Heart left ventricle (tissue), 16 donors: ENCODE data around the gene ZNF648. TPM values are rescaled to one million over a fixed set of nuclear protein-coding genes. Genes with fewer than 3 reads are reported as not detected.
"Not testable (repeated sequence)": the region's sequence is repeated elsewhere in the genome, so short reads cannot be mapped to it uniquely, and the experiment has no call there.

Experiments used
- ATAC-seq, 4 donors: fragments of 200-7000 bp; cut with Tn5 transposase; one replicate each; pipeline ENCODE4 v1.9.1; 2020 to 2022; ENCODE audit warnings: moderate library complexity in 4 of 4, mild to moderate bottlenecking in 3 of 4, moderate number of reproducible peaks in 1 of 4
- DNase-seq, 5 donors: peaks; one replicate each; pipeline ENCODE4 v3.0.0-alpha.2; 2020
- H3K27ac ChIP-seq, 12 donors: fragments of 200-600 bp; sonication (generic) in 4 of 12; one replicate each; pipeline versions ENCODE4 v1.5.0 to v1.8.0; 2016 to 2022; ENCODE audit warnings: mild to moderate bottlenecking in 2 of 12
- H3K27me3 ChIP-seq, 9 donors: fragments of 200-600 bp; sonication (generic) in 2 of 9; one replicate each; pipeline versions ENCODE4 v1.5.1 to v1.8.0; 2016 to 2022; ENCODE audit warnings: mild to moderate bottlenecking in 3 of 9
- H3K36me3 ChIP-seq, 9 donors: fragments of 200-600 bp; sonication (generic) in 2 of 9; one replicate each; pipeline versions ENCODE4 v1.5.0 to v1.8.0; 2018 to 2022; ENCODE audit warnings: mild to moderate bottlenecking in 2 of 9
- H3K4me1 ChIP-seq, 12 donors: fragments of 200-600 bp; sonication (generic) in 4 of 12; one replicate each; pipeline versions ENCODE4 v1.5.0 to v1.8.0; 2016 to 2022; ENCODE audit warnings: mild to moderate bottlenecking in 3 of 12
- H3K4me3 ChIP-seq, 12 donors: fragments of 200-600 bp; sonication (generic) in 4 of 12; one replicate each; pipeline versions ENCODE4 v1.5.0 to v1.8.0; 2017 to 2022; ENCODE audit warnings: mild to moderate bottlenecking in 9 of 12, moderate library complexity in 4 of 12
- H3K9me3 ChIP-seq, 12 donors: fragments of 200-600 bp; sonication (generic) in 4 of 12; one replicate each; pipeline versions ENCODE4 v1.5.0 to v1.8.0; 2016 to 2022; ENCODE audit warnings: mild to moderate bottlenecking in 1 of 12
- POLR2A ChIP-seq, 2 donors: fragments of 450-650 bp; IDR thresholded peaks; one replicate each; pipeline ENCODE4 v1.6.1; 2017; ENCODE audit warnings: antibody characterized with exemption in 2 of 2, mild to moderate bottlenecking in 2 of 2, moderate library complexity in 2 of 2
- WGBS, 4 donors: extraction: QIAGEN DNeasy Blood & Tissue Kit in 2 of 4; methylation state at CpG; one replicate each; pipeline versions ENCODE4 v1.1.5 to v1.1.7; 2013 to 2018; 5-methylcytosine and 5-hydroxymethylcytosine counted together
- intact Hi-C, 10 donors: fragments of 100-400 bp; cut with DNase I; formaldehyde crosslinking; loops; one replicate each; pipeline versions ENCODE4 v1.11.1 to v1.14.2; 2022
- polyA plus RNA-seq, 2 donors: library from polyadenylated mRNA; stranded (reverse); fragments of 200-250 nt; gene quantifications; one replicate each; pipeline ENCODE4 v1.2.3, GENCODE V29; 2013
- total RNA-seq, 9 donors: library from RNA; depleted of rRNA in 2 of 9; stranded (reverse); fragments of >200 nt in 2 of 9; fragmentation: NEBNext Ultra II Directional in 3 of 9; extraction: Animal tissue kit (Norgen Biotek cat#: 25700) in 3 of 9; gene quantifications; one replicate each; pipeline versions ENCODE4 v1.1.0 to v1.2.4, GENCODE V29; 2016 to 2023
- TF ChIP-seq, protein P1 (sequence below), 12 donors: fragments of 200-600 bp; sonication (generic) in 4 of 12; IDR thresholded peaks; one replicate each; pipeline versions ENCODE4 v1.5.0 to v1.8.0; 2018 to 2022; ENCODE audit warnings: antibody characterized with exemption in 12 of 12, mild to moderate bottlenecking in 5 of 12
- donor health status: ischemic (EF 13 %, LVEDD 7.1; RV severe dilation, severe dysfunction).
- donor health status: healthy with polysubstance abuse.
- donor health status: DM: no; HTN: yes; CAD: no.
- donor health status: DM: no; HTN: no; CAD: no.
- donor health status: ischemic (EF 25% LVEDD 6.9; RV normal size, moderate dysfunction).
- donor health status: ischemic (EF 25% LVEDD 5.7; RV mildly dilated, moderate dysfunction).
- donor health status: healthy.
- donor health status: DM: yes; HTN: yes; CAD: no.
- donor health status: ischemic (EF 35%, LVEDD 5.7; RV mildly dilated, moderate dysfunction).
- donor health status: nonischemic (EF 11% LVEDD 7.7; RV severe dilation, severe dysfunction).
- donor health status: DM: yes; HTN: yes; CAD: no.
- donor health status: PGD.
- donor health status: ischemic (EF 29% LVEDD 5.4; RV normal size, mild dysfunction).
- donor health status: nonischemic (EF 23%, LVEDD 6.1; RV moderate dilation, normal function).

Gene ZNF648
- total and polyA plus RNA-seq, 11 donors: not detected

DNA sequence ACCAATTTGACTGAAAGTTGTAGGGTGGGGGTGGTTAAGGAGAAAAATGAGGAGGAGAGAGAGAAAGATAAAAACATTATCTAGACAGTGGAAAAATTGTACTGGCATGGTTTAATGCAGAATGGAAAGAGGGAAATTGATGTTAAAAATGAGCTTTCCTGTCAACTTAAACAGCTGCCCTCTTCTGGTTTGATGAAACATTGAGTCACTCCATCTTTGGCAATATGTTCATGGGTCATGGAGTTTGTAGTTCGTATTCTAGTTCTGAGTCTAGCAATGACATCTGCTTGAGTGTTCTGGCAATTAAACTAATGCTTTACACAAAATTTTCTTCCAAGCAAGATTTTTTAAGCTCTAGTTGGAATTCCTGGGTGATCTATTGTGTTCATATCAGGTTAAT is 9.6 kb downstream of the ZNF648 start:
- Histone ChIP-seq H3K4me1 (no peaks in the 10 kb centered on the region), H3K4me3 (no peak overlapping the region), H3K36me3 (no peaks in the 10 kb centered on the region), H3K9me3 (no peaks in the 10 kb centered on the region), H3K27me3 (peaks cover 0 to 24% (median 11%) of the 10 kb centered on the region in 9 donors), H3K27ac (no peak overlapping the region)
- WGBS, 4 donors: 67 to 74% (median 70%) methylated on average over 1 of the region's 1 CpG
- no peak for ATAC-seq
- intact Hi-C loops: loop anchor here in 4 of 10 donors (10.0 kb wide), 3 partner anchors 307 to 577 kb away; partner anchors contain the start of gene CACNA1E (in 3 of the 4)
- TF ChIP-seq, protein P1, sequence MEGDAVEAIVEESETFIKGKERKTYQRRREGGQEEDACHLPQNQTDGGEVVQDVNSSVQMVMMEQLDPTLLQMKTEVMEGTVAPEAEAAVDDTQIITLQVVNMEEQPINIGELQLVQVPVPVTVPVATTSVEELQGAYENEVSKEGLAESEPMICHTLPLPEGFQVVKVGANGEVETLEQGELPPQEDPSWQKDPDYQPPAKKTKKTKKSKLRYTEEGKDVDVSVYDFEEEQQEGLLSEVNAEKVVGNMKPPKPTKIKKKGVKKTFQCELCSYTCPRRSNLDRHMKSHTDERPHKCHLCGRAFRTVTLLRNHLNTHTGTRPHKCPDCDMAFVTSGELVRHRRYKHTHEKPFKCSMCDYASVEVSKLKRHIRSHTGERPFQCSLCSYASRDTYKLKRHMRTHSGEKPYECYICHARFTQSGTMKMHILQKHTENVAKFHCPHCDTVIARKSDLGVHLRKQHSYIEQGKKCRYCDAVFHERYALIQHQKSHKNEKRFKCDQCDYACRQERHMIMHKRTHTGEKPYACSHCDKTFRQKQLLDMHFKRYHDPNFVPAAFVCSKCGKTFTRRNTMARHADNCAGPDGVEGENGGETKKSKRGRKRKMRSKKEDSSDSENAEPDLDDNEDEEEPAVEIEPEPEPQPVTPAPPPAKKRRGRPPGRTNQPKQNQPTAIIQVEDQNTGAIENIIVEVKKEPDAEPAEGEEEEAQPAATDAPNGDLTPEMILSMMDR (IDR thresholded peaks at IDR 0.05): no peak
- TF ChIP-seq POLR2A (IDR thresholded peaks at IDR 0.05): no peak
- no peak for DNase-seq

DNA sequence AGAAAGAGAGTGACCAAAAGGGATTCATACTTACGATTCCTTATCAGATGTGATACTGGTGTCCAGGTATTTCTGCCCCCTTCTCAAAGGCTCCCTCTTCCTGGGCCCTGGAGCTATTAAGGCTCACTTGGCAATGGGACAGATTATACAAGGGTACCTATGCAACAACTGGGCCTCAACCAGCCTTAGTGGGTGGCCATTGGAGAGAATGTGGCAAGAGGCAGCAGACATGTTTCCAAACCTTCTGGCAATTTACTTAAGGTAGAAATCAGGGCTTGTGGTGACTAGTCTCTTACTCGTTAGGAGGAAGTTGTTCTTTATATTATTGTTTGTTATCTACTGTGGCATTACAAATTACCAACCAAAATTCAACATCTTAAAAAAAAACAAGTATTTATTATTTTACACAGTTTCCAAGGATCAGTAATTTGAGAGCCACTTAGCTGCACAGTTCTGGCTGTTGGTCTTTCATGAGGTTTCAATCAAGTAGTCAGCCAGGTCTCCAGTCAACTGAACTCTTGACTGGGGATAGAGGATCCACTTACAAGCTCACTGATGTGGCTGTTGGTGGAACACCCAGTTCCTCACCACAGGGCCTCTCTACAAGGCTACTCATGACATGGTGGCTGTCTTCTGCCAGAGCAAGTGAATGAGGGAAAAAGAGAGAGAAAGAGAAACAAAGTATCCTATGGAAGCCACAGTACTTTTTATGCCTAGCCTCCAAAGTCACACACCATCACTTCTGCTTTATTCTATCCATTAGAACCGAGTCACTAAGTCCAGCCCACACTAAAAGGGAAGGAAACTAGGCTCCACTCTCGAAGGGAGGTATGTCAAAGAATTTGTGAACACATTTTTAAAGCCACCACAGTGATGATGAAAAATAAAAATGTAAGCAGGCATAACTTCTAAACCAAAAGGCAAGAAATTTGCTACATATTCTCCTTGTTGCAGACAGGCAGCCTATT is 10.7 kb downstream of the ZNF648 start:
- Histone ChIP-seq H3K4me1 (no peaks in the 10 kb centered on the region), H3K9me3 (peaks cover 0 to 6% (median under 1%) of the 10 kb centered on the region in 12 donors), H3K27ac (no peak overlapping the region), H3K27me3 (peaks cover 0 to 13% (median 0%) of the 10 kb centered on the region in 9 donors), H3K36me3 (no peaks in the 10 kb centered on the region), H3K4me3 (no peak overlapping the region)
- intact Hi-C loops: loop anchor here in 4 of 10 donors (10.0 kb wide), 3 partner anchors 306 to 576 kb away; partner anchors contain the start of gene CACNA1E (in 3 of the 4)
- ATAC-seq (no peak), DNase-seq (no peak)
- TF ChIP-seq POLR2A (IDR thresholded peaks at IDR 0.05): no peak
- TF ChIP-seq, protein P1 (IDR thresholded peaks at IDR 0.05): no peak
- WGBS, 4 donors: 62 to 74% (median 71%) methylated on average over 4 of the region's 4 CpGs

DNA sequence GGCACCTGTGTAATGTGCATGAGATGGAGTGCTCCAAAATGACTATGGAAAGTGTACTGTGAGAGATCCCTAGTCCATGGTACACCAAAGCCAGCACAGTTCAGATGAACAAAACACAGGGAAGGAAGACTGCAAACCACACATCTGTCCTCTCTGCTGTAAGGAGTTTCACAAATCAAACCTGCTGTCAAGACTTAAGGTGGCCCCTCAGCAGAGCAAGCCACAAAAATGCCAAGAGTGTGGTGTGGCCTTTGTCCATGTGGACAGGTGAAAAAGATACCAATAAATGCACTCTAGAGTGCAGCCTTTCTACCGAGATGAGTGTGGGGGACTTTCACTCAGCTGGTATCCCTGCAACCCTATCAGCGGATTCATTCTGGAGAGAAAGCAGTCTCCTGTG is 12.9 kb downstream of the ZNF648 start:
- TF ChIP-seq POLR2A (IDR thresholded peaks at IDR 0.05): no peak
- TF ChIP-seq, protein P1 (IDR thresholded peaks at IDR 0.05): no peak
- Histone ChIP-seq H3K27me3 (no peaks in the 10 kb centered on the region), H3K4me3 (no peak overlapping the region), H3K4me1 (no peaks in the 10 kb centered on the region), H3K27ac (no peak overlapping the region), H3K9me3 (peaks cover 0 to 16% (median 6%) of the 10 kb centered on the region in 12 donors), H3K36me3 (no peaks in the 10 kb centered on the region)
- DNase-seq (no peak), ATAC-seq (no peak)
- intact Hi-C loops: loop anchor here in 1 of 10 donors (10.0 kb wide), 1 partner anchor 54 kb away; no protein-coding TSS in a partner anchor
- WGBS, 4 donors: 53 to 76% (median 65%) methylated on average over 2 of the region's 2 CpGs

DNA sequence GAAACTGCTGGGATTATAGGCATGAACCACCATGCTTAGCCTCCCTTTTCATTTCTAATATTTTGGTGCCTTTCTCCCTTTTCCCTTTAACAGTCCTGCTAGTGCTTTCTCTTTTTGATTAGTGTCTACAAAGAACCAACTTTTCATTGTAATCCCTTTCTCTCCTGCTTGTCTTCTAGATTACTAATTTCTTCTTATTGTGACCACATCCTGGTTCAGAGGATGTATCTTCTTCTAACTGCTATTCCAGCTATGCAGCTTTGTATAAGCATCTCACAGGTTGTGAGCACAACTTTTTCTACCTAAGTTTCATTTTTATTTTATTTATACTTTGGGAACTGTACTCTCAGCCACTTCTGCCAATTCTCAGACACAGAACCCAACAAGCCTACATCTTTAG is 14.7 kb downstream of the ZNF648 start:
- intact Hi-C loops: loop anchor here in 1 of 10 donors (10.0 kb wide), 1 partner anchor 52 kb away; no protein-coding TSS in a partner anchor
- TF ChIP-seq, protein P1 (IDR thresholded peaks at IDR 0.05): no peak
- TF ChIP-seq POLR2A (IDR thresholded peaks at IDR 0.05): no peak
- DNase-seq (no peak), ATAC-seq (no peak)
- Histone ChIP-seq H3K27ac (no peak overlapping the region), H3K4me3 (no peak overlapping the region), H3K27me3 (no peaks in the 10 kb centered on the region), H3K36me3 (no peaks in the 10 kb centered on the region), H3K9me3 (peaks cover 0 to 16% (median 6%) of the 10 kb centered on the region in 12 donors), H3K4me1 (no peaks in the 10 kb centered on the region)

DNA sequence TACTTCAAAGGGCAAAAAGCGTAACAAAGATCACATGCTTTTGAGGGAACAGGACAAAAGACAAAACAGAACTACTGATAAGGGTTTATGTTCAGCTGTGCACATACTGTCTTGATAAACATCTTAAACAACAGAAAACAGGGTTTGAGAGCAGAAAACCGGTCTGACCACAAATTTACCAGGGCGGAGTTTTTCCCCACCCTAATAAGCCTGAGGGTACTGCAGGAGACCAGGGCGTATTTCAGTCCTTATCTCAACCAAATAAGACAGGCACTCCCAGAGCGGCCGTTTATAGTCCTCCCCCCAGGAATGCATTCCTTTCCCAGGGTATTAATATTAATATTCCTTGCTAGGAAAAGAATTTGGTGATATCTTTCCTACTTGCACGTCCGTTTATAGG is 16.0 kb downstream of the ZNF648 start:
- WGBS, 4 donors: 85 to 93% (median 90%) methylated on average over 8 of the region's 8 CpGs
- H3K9me3 ChIP-seq: peaks cover 0 to 16% (median 6%) of the 10 kb centered on the region in 12 donors
- intact Hi-C loops: loop anchor here in 1 of 10 donors (10.0 kb wide), 1 partner anchor 51 kb away; no protein-coding TSS in a partner anchor
- not testable (repeated sequence) for H3K27ac ChIP-seq, DNase-seq, ATAC-seq, H3K27me3 ChIP-seq, H3K36me3 ChIP-seq, H3K4me3 ChIP-seq, H3K4me1 ChIP-seq
